H1 (cell line): ENCODE results near the gene LILRA1. TPM values are rescaled to one million over a fixed set of nuclear protein-coding genes. Genes with fewer than 3 reads are reported as not detected.

Source experiments
- CTCF ChIA-PET: fragments of 300-600 bp; sonication (Branson Sonifier 250); formaldehyde crosslinking; loops from one replicate; lab custom pipeline; 2021; ENCODE audit not compliant: partially characterized antibody; lab: Charles Lee
- POLR2A ChIA-PET: fragments of 300-600 bp; sonication (Branson Sonifier 250); formaldehyde crosslinking; loops from one replicate; lab custom pipeline; 2021; ENCODE audit warnings: inconsistent platforms; ENCODE audit not compliant: partially characterized antibody; lab: Charles Lee
- DNase-seq, 2 experiments: peaks; one replicate each; pipeline versions ENCODE4 v3.0.0 to v3.0.0-alpha.2; 2010 to 2022; ENCODE audit warnings: low spot score in 2 of 2, low read depth in 1 of 2, mixed read lengths in 1 of 2
- FAIRE-seq: peaks from 2 replicates; lab custom pipeline; 2011; peaks lifted over from hg19 to GRCh38; lab: Jason Lieb, UNC
- H2AFZ ChIP-seq: 2 replicates; pipeline ENCODE4 v1.8.1; 2012; ENCODE audit warnings: low read length, inconsistent platforms
- H2AK5ac ChIP-seq: 2 replicates; pipeline ENCODE4 v1.6.1; 2013; ENCODE audit warnings: low read depth, low read length
- H2BK120ac ChIP-seq: replicated peaks from 2 replicates; pipeline ENCODE3; 2013; ENCODE audit warnings: low read depth, low read length, inconsistent platforms
- H2BK12ac ChIP-seq: 2 replicates; pipeline ENCODE4 v1.6.1; 2013; ENCODE audit warnings: low read depth, low read length
- H2BK15ac ChIP-seq: 2 replicates; pipeline ENCODE4 v1.6.1; 2013; ENCODE audit warnings: low read length
- H2BK20ac ChIP-seq: 2 replicates; pipeline ENCODE4 v1.6.1; 2013; ENCODE audit warnings: low read length
- H2BK5ac ChIP-seq: 2 replicates; pipeline ENCODE4 v1.6.1; 2013; ENCODE audit warnings: low read depth, low read length
- H3K14ac ChIP-seq: 2 replicates; pipeline ENCODE4 v1.6.1; 2013; ENCODE audit warnings: inconsistent platforms; ENCODE audit not compliant: insufficient read length
- H3K18ac ChIP-seq: 2 replicates; pipeline ENCODE4 v1.6.1; 2013; ENCODE audit warnings: low read length; ENCODE audit errors: extremely low read depth
- H3K23ac ChIP-seq: 2 replicates; pipeline ENCODE4 v1.6.1; 2013; ENCODE audit warnings: inconsistent platforms; ENCODE audit not compliant: insufficient read length
- H3K23me2 ChIP-seq: 2 replicates; pipeline ENCODE4 v1.6.1; 2013; ENCODE audit warnings: low read depth, low read length
- H3K27ac ChIP-seq: 2 replicates; pipeline ENCODE4 v1.6.1; 2011; ENCODE audit warnings: low read depth, low read length, inconsistent platforms
- H3K27me3 ChIP-seq, 4 experiments: replicated peaks in 1 of 4; 1 replicate in 1 of 4; 2 replicates in 3 of 4; pipeline versions ENCODE4 v1.6.1 to v1.8.1; 2011 to 2013; ENCODE audit warnings: low read length in 3 of 4, mild to moderate bottlenecking in 3 of 4, inconsistent platforms in 2 of 4, mixed read lengths in 2 of 4, moderate library complexity in 1 of 4; ENCODE audit not compliant: control insufficient read depth in 3 of 4, insufficient read depth in 3 of 4; ENCODE audit errors: extremely low read depth in 1 of 4
- H3K36me3 ChIP-seq, 4 experiments: 2 replicates each; pipeline versions ENCODE4 v1.6.1 to v1.8.1; 2011 to 2013; ENCODE audit warnings: mild to moderate bottlenecking in 4 of 4, low read length in 3 of 4, moderate library complexity in 2 of 4, control low read depth in 1 of 4, inconsistent platforms in 1 of 4; ENCODE audit not compliant: insufficient read depth in 4 of 4, control insufficient read depth in 2 of 4
- H3K4ac ChIP-seq: replicated peaks from 2 replicates; pipeline ENCODE3; 2013; ENCODE audit warnings: low read length, low read depth, mixed read lengths, inconsistent platforms; ENCODE audit not compliant: insufficient read length
- H3K4me1 ChIP-seq, 4 experiments: replicated peaks in 1 of 4; 1 replicate in 1 of 4; 2 replicates in 3 of 4; pipeline versions ENCODE4 v1.6.1 to v1.8.1; 2011 to 2013; ENCODE audit warnings: low read length in 3 of 4, inconsistent platforms in 2 of 4, mixed read lengths in 1 of 4; ENCODE audit not compliant: insufficient read depth in 4 of 4, control insufficient read depth in 3 of 4
- H3K4me2 ChIP-seq, 2 experiments: 2 replicates each; pipeline versions ENCODE4 v1.6.1 to v1.8.1; 2011 to 2013; ENCODE audit warnings: low read depth in 2 of 2, low read length in 2 of 2, control low read depth in 1 of 2, inconsistent platforms in 1 of 2, mild to moderate bottlenecking in 1 of 2; ENCODE audit not compliant: insufficient read depth in 1 of 2
- H3K4me3 ChIP-seq, 4 experiments: fragments of 200-600, 300-600 bp in 1 of 4; sonication (generic), shearing (Covaris generic), sonication (Bioruptor Twin) in 1 of 4; 2 replicates each; pipeline versions ENCODE4 v1.5.1 to v1.8.1; 2011 to 2016; ENCODE audit warnings: low read length in 4 of 4, low read depth in 3 of 4, control low read depth in 2 of 4, inconsistent platforms in 2 of 4, mild to moderate bottlenecking in 2 of 4, mixed read lengths in 1 of 4, moderate library complexity in 1 of 4; ENCODE audit not compliant: insufficient read depth in 2 of 4; ENCODE audit errors: extremely low read depth in 1 of 4
- H3K56ac ChIP-seq: replicated peaks from 2 replicates; pipeline ENCODE3; 2013; ENCODE audit warnings: low read depth, mild to moderate bottlenecking, mixed read lengths, low read length, inconsistent platforms; ENCODE audit not compliant: insufficient read length
- H3K79me1 ChIP-seq: 2 replicates; pipeline ENCODE4 v1.6.1; 2013; ENCODE audit warnings: low read depth, low read length, control low read depth
- H3K79me2 ChIP-seq, 2 experiments: 2 replicates each; pipeline versions ENCODE4 v1.6.1 to v1.8.1; 2012 to 2013; ENCODE audit warnings: low read length in 2 of 2, mild to moderate bottlenecking in 2 of 2, inconsistent platforms in 1 of 2; ENCODE audit not compliant: insufficient read depth in 2 of 2, control insufficient read depth in 1 of 2
- H3K9ac ChIP-seq, 4 experiments: replicated peaks in 1 of 4; 1 replicate in 1 of 4; 2 replicates in 3 of 4; pipeline versions ENCODE4 v1.6.1 to v1.8.1; 2011 to 2013; ENCODE audit warnings: low read depth in 3 of 4, low read length in 3 of 4, control low read depth in 2 of 4, mild to moderate bottlenecking in 2 of 4, moderate library complexity in 2 of 4, inconsistent platforms in 1 of 4; ENCODE audit errors: extremely low read depth in 1 of 4
- H3K9me3 ChIP-seq, 2 experiments: 2 replicates each; pipeline versions ENCODE4 v1.6.1 to v1.8.1; 2012 to 2013; ENCODE audit warnings: mild to moderate bottlenecking in 2 of 2, moderate library complexity in 2 of 2, control low read depth in 1 of 2, inconsistent platforms in 1 of 2, low read depth in 1 of 2, low read length in 1 of 2, mixed read lengths in 1 of 2; ENCODE audit not compliant: insufficient read depth in 2 of 2
- H4K20me1 ChIP-seq, 2 experiments: replicated peaks in 1 of 2; 2 replicates each; pipeline versions ENCODE3 to v1.8.1; 2011 to 2013; ENCODE audit warnings: inconsistent platforms in 2 of 2, low read length in 2 of 2, mild to moderate bottlenecking in 1 of 2; ENCODE audit not compliant: insufficient read depth in 2 of 2, control insufficient read depth in 1 of 2
- H4K5ac ChIP-seq: 2 replicates; pipeline ENCODE4 v1.6.1; 2013; ENCODE audit warnings: low read length, low read depth, mixed read lengths, inconsistent platforms; ENCODE audit not compliant: insufficient read length
- H4K8ac ChIP-seq: 2 replicates; pipeline ENCODE4 v1.8.0; 2013; ENCODE audit warnings: mild to moderate bottlenecking, moderate library complexity, low read length, inconsistent platforms; ENCODE audit not compliant: insufficient read depth; ENCODE audit errors: extremely low read depth
- H4K91ac ChIP-seq: replicated peaks from 2 replicates; pipeline ENCODE3; 2013; ENCODE audit warnings: low read length, mixed read lengths, inconsistent platforms; ENCODE audit not compliant: insufficient read length
- MAFK ChIP-seq: IDR thresholded peaks from 2 replicates; pipeline ENCODE4 v1.6.1; 2012; ENCODE audit warnings: low read depth, mild to moderate bottlenecking, improper control_type of control experiment, low read length
- ZNF274 ChIP-seq: IDR thresholded peaks from 2 replicates; pipeline ENCODE4 v1.7.0; 2012; ENCODE audit warnings: low read length, borderline replicate concordance; ENCODE audit errors: extremely low read depth
- WGBS, 2 experiments: shearing (Covaris generic) in 1 of 2; methylation state at CpG; one replicate each; pipeline versions ENCODE4 v1.1.6 to v1.1.7; 2013 to 2015; ENCODE audit warnings: low lambda C conversion rate in 2 of 2, mixed read lengths in 2 of 2, inconsistent platforms in 1 of 2, low coverage in 1 of 2, missing lambda C conversion rate in 1 of 2; ENCODE audit not compliant: insufficient replicate concordance in 2 of 2, insufficient coverage in 1 of 2, insufficient read length in 1 of 2; ENCODE audit errors: extremely low coverage in 1 of 2, missing lambda C conversion rate in 1 of 2; 5-methylcytosine and 5-hydroxymethylcytosine counted together
- polyA plus RNA-seq, 7 experiments: library from polyadenylated mRNA; depleted of rRNA in 3 of 7; stranded (reverse) in 5 of 7; unstranded in 2 of 7; fragments of >200 nt in 5 of 7; fragments of 200-250 nt in 2 of 7; gene quantifications; 1 replicate in 5 of 7; 2 replicates in 1 of 7; 4 replicates in 1 of 7; pipeline versions ENCODE4 v1.2.1 to v1.2.3, GENCODE V29; 2011 to 2013; ENCODE audit warnings: missing spikeins in 2 of 7, mixed read lengths in 2 of 7
- total RNA-seq: library from RNA; stranded (reverse); fragmentation: NEBNext Ultra II Directional; extraction: Animal tissue kit (Norgen Biotek cat#: 25700); gene quantifications from 2 replicates; pipeline ENCODE4 v1.2.1, GENCODE V29; 2021
- TF ChIP-seq, protein P1 (sequence below): IDR thresholded peaks from 2 replicates; pipeline ENCODE4 v1.6.1; 2012; ENCODE audit warnings: low read length, inconsistent platforms

LILRA1 gene
- total and polyA plus RNA-seq, 2 of the 8 experiments (the other 6 are each of a cell fraction or from before 2014, with no cell fraction given): not detected

DNA sequence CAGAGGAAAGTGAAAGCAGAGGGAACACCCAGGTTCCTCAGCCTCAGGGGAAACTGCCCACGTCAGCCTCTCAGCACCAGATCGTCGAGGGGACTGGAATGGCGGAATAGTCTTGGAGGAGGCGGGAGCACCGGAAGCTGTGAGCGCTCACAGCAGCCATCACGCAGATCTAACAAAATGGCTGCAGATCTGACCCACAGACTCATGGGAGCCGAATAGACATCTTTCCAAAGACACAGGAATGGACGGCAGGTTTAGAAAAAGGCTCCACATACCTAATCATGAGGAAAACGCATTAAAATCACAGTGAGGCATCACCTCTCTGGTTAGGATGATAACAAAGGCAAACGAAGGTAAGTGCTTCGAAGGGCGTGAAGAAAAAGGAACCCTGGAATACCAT is 31.6 kb upstream of the LILRA1 start:
- WGBS, 2 experiments: 83% methylated on average over 13 of the region's 14 CpGs; no CpG with 5 or more reads in 1 of the 2 experiments
- POLR2A ChIA-PET: no interaction called here
- H2BK5ac ChIP-seq: no peak overlapping the region

More for the DNA sequence above, 31.6 kb upstream of the LILRA1 start:
- no peak overlapping the region for H3K14ac ChIP-seq
- no peaks in the 10 kb centered on the region; a peak in 1 of 8 replicates for H3K36me3 ChIP-seq
- no peak overlapping the region for H4K5ac ChIP-seq
- H3K79me2 ChIP-seq: no peaks in the 10 kb centered on the region
- CTCF ChIA-PET: no interaction called here
- H4K8ac ChIP-seq: no peak overlapping the region
- no peaks in the 10 kb centered on the region for H3K27me3 ChIP-seq
- H3K18ac ChIP-seq: no peak overlapping the region
- no peak overlapping the region for H3K4ac ChIP-seq
- H3K23ac ChIP-seq: no peak overlapping the region
- H2BK12ac ChIP-seq: no peak overlapping the region
- no peak overlapping the region for H4K91ac ChIP-seq
- no peaks in the 10 kb centered on the region for H4K20me1 ChIP-seq
- no peak overlapping the region for H2AK5ac ChIP-seq
- H3K27ac ChIP-seq: no peak overlapping the region
- no peak overlapping the region for H3K4me2 ChIP-seq
- no peak overlapping the region for H3K4me3 ChIP-seq
- no peak for FAIRE-seq
- no peak overlapping the region; the same call in 1 of the 2 replicates for H2AFZ ChIP-seq
- H3K4me1 ChIP-seq: no peaks in the 10 kb centered on the region
- no peak overlapping the region for H2BK15ac ChIP-seq
- H3K9ac ChIP-seq: no peak overlapping the region
- H3K79me1 ChIP-seq: no peaks in the 10 kb centered on the region
- TF ChIP-seq ZNF274 (no peak), MAFK (no peak)
- TF ChIP-seq, protein P1, sequence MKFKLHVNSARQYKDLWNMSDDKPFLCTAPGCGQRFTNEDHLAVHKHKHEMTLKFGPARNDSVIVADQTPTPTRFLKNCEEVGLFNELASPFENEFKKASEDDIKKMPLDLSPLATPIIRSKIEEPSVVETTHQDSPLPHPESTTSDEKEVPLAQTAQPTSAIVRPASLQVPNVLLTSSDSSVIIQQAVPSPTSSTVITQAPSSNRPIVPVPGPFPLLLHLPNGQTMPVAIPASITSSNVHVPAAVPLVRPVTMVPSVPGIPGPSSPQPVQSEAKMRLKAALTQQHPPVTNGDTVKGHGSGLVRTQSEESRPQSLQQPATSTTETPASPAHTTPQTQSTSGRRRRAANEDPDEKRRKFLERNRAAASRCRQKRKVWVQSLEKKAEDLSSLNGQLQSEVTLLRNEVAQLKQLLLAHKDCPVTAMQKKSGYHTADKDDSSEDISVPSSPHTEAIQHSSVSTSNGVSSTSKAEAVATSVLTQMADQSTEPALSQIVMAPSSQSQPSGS: no peak
- TF ChIP-seq, all 59 proteins: peak for 0
- Histone ChIP-seq H3K9me3 (peaks cover 40 to 63% of the 10 kb centered on the region in 2 experiments), H3K23me2 (no peaks in the 10 kb centered on the region), H3K56ac (no peak overlapping the region), H2BK20ac (no peak overlapping the region), H2BK120ac (no peak overlapping the region)
- DNase-seq: no peak
